ENCODE data around the gene B3GAT1.

B3GAT1 gene

DNA sequence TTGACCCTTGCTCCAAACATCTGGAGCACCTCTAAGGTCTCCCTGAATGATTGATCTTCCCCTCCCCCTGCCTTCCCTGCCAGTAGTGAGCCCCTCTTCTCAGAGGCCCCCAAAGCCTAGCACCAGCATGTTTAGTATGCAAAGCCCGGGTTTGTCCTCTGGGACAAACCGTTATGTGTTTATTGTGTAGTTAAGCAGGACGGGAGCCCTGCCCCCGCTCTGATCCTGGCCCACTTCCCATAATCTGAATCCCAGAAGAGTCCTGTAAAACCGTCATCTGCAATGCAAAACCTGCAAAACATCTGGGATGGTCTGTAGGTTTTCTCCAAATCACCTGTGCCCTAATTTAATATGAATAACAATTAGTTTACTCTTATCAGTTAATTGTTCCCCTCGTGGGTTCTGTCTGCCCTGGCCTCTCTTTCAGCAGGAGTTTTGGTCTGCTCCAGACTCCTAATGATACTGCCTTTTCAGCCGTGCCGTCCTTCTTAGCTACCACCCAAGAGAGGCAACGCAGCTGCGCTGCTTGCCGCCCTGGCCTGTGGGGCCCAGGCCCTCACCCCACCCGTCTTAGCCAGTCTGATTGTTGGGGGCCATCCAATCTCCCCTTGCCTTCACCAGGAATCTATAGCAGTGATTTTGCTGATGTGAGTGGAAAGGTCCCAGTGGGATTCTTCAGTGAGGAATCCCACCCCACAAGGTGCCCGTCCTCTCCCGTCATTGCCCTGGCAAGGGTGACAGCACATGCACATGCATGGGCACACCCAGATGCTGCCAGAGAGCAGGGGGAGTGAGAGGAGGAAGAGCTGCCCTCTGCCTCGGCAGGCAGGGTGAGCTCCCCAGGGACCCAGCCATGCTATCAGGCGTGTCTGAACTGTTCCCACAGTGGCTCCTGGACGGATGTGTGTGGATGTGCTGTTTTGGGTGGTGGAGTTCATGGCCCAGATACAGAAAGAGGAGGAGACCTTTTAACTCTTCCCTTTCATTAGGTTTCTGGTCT lies 3.0 kb upstream of the B3GAT1 start:
- no peak overlapping the region for H3K27ac ChIP-seq
- TF ChIP-seq, protein P1, sequence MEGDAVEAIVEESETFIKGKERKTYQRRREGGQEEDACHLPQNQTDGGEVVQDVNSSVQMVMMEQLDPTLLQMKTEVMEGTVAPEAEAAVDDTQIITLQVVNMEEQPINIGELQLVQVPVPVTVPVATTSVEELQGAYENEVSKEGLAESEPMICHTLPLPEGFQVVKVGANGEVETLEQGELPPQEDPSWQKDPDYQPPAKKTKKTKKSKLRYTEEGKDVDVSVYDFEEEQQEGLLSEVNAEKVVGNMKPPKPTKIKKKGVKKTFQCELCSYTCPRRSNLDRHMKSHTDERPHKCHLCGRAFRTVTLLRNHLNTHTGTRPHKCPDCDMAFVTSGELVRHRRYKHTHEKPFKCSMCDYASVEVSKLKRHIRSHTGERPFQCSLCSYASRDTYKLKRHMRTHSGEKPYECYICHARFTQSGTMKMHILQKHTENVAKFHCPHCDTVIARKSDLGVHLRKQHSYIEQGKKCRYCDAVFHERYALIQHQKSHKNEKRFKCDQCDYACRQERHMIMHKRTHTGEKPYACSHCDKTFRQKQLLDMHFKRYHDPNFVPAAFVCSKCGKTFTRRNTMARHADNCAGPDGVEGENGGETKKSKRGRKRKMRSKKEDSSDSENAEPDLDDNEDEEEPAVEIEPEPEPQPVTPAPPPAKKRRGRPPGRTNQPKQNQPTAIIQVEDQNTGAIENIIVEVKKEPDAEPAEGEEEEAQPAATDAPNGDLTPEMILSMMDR (IDR thresholded peaks at IDR 0.05): no peak
- no peak for TF ChIP-seq ZFX (IDR thresholded peaks at IDR 0.05; ENCODE audit: borderline replicate concordance)

DNA sequence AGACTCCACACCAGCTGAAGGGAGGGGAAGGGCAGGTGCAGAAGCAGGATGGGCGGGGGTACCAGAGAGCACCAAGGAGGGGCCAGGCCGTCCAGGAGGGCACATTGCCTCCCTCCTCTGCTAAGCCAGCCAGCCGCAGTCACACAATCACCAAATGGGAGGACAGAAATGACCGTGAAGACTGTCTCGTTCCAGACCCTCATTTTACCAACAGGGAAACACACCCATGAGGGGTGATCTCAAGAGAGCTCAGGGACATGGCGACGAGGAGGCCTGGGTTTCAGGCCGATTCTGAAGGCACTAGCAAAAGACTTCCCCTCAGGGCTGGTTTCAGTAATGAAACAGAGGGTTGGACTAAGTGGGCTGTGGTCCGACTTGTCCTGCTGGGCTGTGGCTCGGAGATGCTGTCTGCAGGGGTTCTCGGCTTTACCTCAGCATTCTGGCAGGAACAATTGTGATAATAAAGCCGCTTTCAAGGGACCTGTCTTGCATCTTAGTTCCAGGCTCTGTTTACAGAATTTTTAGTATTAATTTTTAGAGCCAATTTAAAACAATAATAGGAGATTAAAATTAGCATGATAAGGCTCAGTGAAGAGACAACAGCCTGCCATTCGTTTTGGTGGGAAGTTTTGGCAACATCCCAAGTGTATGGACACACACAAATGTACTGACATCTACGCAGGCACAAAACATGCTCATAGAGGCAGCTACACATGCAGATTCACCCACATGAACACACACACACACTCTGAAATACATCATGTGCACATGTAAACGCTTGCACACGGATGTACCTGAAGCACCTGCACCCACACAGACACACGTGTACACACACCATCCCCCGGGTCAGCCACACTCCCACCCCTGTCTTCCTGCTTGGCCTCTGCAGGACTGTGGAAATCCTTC lies 2.0 kb upstream of the B3GAT1 start:
- H3K27ac ChIP-seq: no peak overlapping the region
- no peak for TF ChIP-seq ZFX (IDR thresholded peaks at IDR 0.05; ENCODE audit: borderline replicate concordance)
- TF ChIP-seq, protein P1 (IDR thresholded peaks at IDR 0.05): no peak

DNA sequence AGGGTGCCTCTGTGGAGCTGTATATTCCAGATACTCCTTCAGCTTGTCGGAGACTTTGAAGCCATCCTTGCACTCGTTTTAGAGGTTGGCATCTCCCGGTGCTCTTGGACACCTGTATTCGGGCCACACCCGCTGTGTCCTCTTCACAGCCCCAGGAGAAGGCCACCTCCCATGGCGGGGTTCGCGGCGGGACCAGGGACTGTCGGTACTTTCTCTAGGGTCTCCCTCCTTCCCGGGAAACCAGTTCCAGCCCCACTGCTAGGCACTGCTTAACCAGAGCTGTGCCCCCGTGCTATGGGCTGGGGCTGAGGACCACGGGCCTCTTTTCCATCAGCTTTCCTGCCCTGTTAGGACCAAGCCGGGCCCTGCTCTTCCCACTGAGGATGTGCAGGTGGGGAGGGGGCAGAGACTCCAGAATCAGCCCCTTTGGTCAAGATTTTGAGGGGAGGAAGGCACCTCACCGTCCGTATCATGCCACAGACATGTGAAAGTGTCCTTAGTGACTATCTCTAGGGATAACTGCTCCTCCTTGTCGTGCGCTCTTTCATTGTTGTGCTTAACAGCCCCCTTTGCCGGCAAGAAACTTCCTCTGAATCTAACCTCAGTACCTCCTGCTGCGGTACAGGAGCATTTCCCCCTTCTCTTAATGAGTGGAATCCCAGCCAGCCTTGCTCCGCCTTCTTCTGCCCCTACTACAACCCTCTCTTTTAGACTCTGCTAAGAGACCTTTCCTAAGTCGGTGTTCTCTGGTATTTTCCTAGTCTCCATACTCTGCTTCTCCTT lies 1.2 kb upstream of the B3GAT1 start:
- TF ChIP-seq, protein P1 (IDR thresholded peaks at IDR 0.05): no peak
- no peak for TF ChIP-seq ZFX (IDR thresholded peaks at IDR 0.05; ENCODE audit: borderline replicate concordance)
- H3K27ac ChIP-seq: no peak overlapping the region

DNA sequence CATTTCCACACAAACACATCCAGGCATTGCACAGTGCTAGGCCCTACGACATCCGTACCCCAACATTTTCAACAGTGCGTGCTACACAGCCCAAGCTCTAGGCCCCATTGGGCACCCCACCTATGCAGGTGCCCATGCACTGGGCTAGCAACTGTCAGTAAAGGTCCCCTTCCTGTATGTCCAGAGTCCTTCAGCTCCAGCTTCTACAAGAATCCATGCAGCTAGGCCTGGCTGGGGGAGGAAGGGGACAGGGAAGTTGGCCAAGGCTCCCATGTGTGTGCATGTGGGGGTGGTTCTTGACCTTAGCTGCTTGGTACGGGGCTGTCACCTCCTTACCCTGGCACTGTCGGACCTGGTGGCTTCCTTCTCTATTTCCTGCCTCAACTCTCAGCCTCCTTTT lies 1.3 kb downstream of the B3GAT1 start:
- H3K27ac ChIP-seq: no peak overlapping the region
- no peak for TF ChIP-seq ZFX (IDR thresholded peaks at IDR 0.05; ENCODE audit: borderline replicate concordance)
- TF ChIP-seq, protein P1 (IDR thresholded peaks at IDR 0.05): no peak

DNA sequence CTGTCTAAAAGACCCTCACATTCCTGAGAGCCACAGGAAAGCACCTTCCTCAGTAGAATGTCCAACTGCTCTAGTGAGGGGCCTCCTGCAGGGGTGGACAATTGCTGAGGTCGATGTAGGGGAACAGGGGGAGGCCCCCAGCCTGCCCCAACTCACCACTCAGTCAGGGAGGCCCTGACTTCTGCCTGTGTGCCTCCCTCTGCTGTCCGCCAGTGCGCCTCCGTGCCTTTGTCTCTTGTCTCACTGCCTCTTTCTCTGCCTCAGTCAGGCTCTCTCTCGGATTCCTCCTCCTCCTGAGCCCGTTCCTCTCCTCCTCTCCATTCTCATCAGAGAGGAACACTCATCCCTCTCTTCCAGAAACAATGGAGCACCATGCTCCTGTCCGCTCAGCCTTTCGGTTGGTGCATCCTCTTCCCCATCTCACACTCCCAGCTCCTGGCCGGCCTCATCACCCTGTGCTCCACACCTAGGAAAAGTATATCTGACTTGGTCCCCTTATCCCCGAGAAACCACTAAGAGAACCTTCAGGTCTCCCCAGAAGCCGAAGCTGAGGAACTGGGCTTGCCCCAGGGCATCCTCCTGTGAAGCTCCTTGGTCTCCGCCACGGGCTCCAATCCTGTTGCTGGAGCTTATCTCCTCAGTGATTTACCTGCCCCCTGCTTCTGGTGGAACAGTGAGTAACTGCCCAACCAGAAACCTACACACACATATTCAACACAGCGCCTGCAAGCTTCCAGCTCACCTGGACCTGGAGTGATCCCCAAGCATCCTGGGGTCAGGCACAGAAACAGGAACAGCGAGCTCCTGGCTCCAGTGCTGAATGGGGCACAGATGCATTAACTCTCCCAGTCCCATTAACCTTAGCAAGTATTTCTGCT lies 2.3 kb downstream of the B3GAT1 start:
- TF ChIP-seq, protein P1 (IDR thresholded peaks at IDR 0.05): no peak
- no peak for TF ChIP-seq ZFX (IDR thresholded peaks at IDR 0.05; ENCODE audit: borderline replicate concordance)
- H3K27ac ChIP-seq: no peak overlapping the region

DNA sequence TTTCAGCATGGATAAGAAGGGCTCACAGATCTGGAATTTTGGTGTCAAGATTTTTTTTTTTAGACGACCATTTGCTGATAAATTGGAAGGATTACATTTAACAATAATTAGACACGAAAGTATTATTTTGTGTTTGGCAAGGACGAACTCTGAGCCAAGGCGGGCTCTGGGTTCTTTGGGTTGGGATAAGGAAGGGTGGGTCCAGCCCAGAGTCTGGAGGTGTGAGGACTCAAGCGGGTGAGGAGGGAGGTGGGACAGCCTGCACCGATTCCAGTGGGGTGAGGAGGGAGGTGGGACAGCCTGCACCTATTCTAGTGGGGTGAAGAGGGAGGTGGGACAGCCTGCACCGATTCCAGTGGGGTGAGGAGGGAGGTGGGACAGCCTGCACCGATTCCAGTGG lies 4.1 kb downstream of the B3GAT1 start:
- no peak for TF ChIP-seq ZFX (IDR thresholded peaks at IDR 0.05; ENCODE audit: borderline replicate concordance)
- TF ChIP-seq, protein P1 (IDR thresholded peaks at IDR 0.05): no peak
- no peak overlapping the region for H3K27ac ChIP-seq
